ENCODE measurements around the gene MMP15.

DNA sequence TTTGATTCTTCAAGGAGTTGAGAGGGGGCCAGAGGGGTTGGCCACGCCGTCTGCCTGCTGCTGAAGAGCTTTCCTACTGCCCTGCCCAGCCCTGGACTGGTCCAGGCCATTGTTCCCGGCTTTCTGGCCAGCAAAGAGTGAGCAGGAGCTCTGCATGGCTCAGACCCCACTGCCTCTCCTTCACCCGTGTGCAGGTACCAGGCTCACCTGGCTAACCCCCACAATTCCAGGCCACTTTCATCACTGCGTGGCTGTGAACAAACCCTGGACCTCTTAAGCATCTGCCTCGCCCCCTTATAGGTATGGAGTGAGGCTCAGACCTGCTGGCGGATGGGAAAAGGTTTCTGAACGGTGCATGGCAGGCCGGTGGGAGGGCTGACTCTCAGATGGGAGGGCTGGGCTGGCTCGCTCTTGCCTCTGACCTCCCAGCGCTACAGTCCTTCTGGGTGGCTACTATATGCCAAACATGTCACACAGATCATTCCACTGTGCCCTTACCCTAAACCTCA is 33.9 kb upstream of the MMP15 start:
- TF ChIP-seq, protein P1, sequence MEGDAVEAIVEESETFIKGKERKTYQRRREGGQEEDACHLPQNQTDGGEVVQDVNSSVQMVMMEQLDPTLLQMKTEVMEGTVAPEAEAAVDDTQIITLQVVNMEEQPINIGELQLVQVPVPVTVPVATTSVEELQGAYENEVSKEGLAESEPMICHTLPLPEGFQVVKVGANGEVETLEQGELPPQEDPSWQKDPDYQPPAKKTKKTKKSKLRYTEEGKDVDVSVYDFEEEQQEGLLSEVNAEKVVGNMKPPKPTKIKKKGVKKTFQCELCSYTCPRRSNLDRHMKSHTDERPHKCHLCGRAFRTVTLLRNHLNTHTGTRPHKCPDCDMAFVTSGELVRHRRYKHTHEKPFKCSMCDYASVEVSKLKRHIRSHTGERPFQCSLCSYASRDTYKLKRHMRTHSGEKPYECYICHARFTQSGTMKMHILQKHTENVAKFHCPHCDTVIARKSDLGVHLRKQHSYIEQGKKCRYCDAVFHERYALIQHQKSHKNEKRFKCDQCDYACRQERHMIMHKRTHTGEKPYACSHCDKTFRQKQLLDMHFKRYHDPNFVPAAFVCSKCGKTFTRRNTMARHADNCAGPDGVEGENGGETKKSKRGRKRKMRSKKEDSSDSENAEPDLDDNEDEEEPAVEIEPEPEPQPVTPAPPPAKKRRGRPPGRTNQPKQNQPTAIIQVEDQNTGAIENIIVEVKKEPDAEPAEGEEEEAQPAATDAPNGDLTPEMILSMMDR (IDR thresholded peaks at IDR 0.05) = no peak
- no peak for TF ChIP-seq POLR2A (IDR thresholded peaks at IDR 0.05)
- no peak for TF ChIP-seq EP300 (IDR thresholded peaks at IDR 0.05)
